ENCODE results near the gene C1QTNF8.
A peak's percentile ranks its signal among the peaks of the same experiment; 100 is the strongest.

Gene C1QTNF8

GRCh38 chr16:1109648-1110047 is 13.6 kb upstream of the C1QTNF8 start:
- no peak for DNase-seq (ENCODE audit: low read depth, low spot score)

- peak; percentile 82 for DNase-seq (ENCODE audit: low read depth, low spot score)
These were observed 12.5 kb upstream of the C1QTNF8 start for GRCh38 chr16:1108299-1109252.

GRCh38 chr16:1107731-1108130 is 11.7 kb upstream of the C1QTNF8 start:
- DNase-seq (ENCODE audit: low read depth, low spot score), result no peak

GRCh38 chr16:1107141-1107540 is 11.1 kb upstream of the C1QTNF8 start:
- DNase-seq (ENCODE audit: low read depth, low spot score), result no peak

DNA sequence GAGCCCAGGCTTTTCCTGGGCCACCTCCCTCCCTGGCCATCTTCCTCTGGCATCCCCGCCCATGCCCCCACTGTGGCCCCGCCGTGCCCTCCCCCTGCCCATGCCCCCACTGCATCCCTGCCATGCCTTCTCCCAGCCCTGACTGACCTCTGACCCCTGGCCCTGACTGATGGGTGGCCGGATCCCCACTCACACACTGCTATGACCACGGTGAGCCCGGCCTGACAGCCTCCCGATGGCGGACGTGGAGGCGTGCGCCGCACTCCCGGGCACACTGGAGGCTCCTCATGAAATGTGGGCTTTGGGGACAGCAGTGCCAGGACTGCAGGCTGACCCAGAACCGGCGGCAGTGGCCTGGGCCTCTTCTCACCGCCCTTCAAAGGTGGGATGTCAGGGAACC is 10.6 kb upstream of the C1QTNF8 start:
- DNase-seq (ENCODE audit: low read depth, low spot score), result no peak

GRCh38 chr16:1105888-1106620 is 10.0 kb upstream of the C1QTNF8 start:
- peak; percentile 84 for DNase-seq (ENCODE audit: low read depth, low spot score)

- no peak for DNase-seq (ENCODE audit: low read depth, low spot score)
These were observed 7.6 kb upstream of the C1QTNF8 start for GRCh38 chr16:1103636-1103980.

DNA sequence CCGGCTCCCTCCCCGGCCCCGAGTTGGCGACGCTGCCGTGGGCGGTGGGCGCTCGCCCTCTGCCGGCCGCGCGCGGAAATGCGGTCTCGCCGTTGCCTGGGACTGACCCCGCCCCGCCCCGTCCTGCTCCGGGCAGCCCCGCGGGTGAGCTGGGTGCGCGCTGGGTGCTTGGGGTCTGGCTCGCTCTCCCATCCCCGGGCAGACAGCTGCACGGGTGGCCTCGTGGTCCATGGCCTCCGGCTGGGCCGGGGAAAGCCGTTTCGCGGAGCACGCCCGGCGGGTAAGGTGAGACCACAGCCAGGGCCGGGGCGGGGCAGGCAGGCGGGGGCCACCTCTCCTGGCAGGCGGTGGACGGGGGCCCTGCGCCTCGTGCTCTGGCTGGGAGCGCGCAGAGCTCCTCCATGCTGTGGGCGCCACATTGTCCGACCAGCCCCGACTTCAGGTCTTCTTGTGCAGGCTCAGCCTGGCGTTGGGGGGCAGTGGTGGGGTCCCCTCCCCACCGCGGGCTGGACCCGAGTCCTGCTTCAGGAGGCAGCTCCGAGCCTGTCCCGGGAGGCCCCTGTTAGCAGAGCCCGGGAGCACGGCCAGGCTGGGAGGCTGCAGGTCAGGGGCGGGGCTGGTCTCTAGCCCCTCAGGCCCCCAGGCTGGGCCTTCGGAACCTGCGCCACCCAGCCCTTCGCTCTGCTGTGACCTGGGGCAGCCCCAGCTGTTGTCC is 7.0 kb upstream of the C1QTNF8 start:
- peak; percentile 71 for DNase-seq (ENCODE audit: low read depth, low spot score)

DNA sequence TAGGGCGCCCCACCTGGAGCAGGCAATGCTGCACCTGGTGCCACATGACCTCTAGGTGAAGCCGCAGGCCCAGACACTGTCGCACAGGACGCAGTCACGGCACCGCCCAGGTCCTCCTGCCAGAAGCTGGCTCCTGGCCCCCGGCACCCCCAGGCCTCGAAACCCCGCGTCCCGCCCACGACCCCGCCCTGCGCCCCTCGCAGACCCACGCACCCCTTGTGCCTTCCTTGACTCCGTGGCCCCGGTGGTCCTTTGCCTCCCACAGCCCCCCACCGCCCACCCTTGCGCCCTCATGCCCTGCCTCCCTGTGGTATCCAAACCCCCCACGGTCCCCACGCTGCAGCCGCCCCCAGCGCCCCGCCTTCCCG is 6.3 kb upstream of the C1QTNF8 start:
- no peak for DNase-seq (ENCODE audit: low read depth, low spot score)

DNA sequence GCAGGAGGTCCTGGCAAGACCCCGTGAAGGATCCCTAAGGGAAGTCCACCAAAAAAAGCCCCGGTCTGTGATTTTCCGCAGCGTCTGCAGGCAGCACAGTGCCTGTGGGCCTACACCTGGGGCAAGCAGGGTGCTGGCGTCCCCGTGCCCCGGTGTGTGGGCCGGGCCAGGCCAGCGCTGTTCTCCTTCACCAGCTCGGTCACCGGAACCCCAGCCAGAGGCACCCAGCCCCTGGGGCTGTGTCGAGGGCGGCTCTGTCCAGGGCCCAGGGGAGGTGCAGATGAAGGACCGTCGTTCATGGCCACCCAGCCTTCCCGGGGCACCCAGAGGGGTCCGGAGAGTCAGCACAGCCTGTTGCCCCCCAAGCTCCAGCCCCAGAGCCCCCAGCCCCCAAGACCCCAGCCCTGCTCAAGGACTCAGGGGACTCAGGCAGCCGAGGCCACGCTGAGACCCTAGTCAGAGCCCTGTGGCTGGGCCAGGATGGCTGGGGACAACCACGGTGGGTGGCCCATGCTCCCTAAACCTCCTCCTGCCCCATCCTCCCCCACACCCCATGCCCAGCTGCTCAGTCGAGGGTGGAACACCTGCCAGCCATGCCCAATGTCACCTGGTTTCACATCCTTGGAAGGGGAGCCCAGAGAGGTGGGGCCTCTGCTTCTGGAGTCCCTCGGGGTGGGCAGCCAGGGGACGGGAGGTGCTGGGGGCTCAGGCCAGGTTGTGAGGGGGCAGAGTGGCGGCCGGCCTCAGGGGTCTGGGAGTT is 5.7 kb upstream of the C1QTNF8 start:
- DNase-seq (ENCODE audit: low read depth, low spot score), result no peak

DNA sequence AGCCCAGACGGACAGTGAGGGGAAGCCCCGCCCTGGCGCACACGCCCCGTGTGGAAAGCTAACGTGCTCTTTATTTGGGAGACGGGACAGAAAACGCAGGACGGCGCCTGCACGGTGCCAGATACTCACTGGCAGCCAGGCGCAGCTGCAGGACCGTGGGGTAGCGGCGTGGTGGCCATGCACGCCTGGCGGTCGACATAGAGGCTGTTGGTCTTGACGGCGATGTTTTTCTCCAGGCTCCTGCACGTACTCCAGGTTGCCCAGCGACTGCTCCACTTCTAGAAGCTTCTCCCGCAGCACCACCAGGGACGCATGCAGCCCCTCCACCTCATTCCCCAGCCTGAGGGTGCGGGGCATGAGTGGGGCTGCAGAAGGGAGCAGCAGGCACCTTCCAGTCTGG is 5.1 kb upstream of the C1QTNF8 start:
- DNase-seq (ENCODE audit: low read depth, low spot score), result no peak

DNA sequence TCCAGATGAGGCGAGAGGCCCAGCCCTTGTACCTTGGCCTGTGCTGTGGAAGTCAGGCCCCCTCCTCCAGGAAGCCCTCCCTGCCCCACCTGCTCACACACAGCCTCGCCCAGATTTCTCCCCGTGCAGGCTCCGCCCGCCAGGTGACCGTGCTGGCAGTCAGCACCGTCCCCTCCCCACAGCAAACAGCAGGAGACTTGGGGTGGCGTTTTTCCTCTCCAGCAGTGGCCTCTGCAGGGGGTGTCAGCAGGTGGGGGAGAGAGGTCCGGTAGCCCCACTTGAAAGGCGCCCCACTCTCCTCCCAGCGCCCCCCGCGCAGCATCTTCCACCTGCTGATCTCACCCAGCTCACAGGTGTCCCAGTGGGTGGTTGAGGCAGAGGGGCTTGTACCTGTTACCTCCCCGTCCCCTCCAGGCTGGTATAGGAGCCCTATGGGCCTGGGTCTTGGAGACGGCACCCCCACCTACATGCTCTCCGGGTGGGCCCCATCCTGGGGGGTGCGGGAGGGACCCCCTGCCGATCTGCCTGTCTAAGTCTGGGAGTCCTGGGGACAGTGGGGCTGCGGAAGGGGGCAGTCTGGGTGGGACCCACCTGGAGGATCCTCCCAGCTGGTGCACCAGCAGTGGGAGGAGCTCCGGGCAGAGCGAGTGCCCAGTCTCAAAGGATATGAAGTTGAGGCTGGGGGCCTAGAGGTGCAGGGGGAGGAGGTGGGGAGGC is 4.2 kb upstream of the C1QTNF8 start:
- no peak for DNase-seq (ENCODE audit: low read depth, low spot score)

DNA sequence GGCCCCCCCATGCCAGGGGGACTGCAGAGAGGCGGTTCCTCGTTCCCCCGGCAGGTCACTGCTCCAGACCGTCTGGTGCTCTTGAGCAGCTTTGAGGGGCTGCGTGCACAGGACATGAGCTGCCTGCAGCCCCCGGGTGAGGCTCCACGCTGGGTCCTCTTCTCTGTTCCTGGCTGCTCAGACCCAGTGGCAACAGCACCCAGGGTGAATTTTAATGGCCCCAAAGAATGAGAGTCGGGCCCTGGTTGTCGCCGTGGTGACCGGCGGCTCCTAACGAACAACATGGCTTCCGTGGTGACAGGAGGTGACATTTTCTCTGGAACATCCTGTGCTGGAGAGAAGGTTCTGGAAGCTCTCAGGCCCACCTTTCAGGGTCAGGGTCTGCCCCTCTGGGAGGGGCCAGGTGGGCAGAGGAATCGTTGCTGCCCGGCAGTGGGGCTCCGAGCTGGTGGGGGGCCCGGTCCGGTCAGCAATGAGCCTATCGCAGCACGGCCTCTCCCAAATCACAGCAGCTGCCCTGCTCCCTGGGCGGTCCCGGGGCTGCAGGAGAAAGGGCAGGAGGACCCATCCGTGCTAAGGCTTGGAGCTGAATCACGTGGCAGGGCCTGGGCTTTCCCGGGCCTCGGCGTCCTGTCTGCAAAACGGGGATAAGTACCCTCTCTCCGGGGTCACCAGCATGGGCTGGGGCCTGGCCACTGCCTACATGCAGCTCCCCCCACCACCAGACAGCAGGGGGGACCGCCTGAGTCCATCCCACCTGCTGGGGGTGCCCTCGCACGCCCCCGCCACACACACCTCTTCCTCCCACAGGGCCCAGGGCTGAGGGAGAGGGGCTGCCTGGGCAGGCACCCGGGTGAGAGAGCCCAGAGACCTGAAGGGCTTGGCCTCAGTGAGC is 3.4 kb upstream of the C1QTNF8 start:
- DNase-seq (ENCODE audit: low read depth, low spot score), result no peak

DNA sequence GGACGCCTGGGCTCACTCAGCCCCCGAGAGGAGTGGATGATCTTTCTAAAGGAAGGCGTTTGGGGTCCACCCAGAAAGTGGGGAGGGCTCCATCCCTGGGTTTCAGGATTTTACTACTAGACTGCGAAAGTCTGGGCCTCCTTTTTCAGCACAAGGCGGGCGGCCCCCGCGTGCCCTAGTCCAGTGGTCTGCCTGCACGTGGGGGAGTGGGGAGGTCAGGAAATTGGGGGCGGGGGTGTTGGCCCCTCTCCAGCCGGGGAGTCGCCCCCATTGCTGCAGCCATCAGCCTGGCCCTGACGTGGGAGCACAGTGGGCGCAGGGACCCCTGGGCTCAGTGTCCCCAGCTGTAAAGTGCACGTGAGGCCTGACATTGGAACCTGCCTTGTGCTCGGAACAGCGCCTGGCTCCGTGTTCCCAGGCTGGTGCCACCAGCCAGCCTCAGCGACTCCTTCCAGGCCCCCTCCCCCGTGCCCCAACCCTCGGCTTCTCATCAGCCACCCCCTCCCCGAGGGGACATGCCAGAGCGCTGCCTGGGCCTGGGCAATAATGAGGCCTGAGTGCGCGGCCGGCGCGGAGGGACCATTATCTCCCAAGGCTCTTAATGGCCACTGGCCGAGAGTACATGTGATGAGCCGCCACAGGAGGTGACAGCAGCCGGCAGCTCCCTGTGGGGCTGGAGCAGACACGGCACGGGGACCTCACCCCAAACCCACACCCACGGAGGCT is 2.4 kb upstream of the C1QTNF8 start:
- DNase-seq (ENCODE audit: low read depth, low spot score), result no peak

DNA sequence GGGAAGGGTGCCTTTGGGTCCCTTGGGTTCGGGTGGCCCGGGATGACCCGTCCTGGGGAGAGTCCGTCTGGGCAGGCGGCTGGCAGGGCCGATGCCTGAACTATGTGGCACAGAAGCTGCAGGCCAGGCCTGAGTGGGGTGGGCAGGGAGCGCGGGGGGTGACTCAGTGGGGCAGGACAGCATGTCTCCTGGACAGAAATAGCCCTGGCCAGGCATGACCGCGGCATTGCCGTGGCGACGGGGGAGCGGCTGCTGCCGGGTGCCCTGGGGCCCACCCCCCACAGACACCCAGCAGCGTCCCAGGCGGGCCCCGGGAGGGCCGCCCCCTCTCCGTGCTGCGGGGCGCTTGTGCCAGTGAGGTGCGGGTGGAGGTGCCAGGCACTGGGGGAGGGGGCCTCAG is 1.8 kb upstream of the C1QTNF8 start:
- peak; percentile 52 for DNase-seq (ENCODE audit: low read depth, low spot score)

GRCh38 chr16:1097156-1097555 is 1.1 kb upstream of the C1QTNF8 start:
- no peak for DNase-seq (ENCODE audit: low read depth, low spot score)

DNA sequence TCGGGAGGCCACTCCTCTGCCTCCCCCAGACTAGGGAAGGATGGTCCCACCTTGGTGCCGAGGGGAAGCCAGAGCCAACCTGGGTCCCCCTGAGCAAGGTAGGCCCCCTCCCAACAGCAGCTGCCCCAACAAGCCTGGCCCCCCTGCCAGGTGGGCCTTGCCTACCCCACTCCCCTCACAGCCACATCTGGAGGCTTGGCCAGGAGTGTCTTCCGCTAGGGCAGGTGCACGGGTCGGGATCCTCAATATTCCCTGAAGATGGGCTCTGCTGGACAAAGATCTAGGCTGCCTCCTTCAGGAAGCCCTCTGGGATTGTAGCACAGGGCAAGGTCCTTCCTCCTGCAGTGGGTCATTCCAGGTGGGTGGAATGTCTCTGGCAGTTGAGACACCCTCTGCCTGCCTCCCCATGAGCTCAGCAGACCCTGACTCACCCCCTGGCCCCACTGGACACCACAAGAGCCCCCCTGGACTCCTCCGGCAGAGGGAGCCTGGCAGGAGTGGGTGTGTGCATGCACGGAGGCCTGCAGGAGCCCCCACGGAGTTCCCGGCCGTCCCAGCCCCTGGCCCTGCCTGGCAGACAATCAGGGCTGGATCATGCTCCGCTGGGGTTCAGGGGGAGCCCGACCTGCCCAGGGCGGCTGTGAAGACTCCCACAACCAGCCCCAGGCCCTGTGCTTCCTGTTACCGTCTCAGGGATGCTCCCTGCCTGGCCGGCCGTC is 435 bp downstream of the C1QTNF8 start:
- no peak for DNase-seq (ENCODE audit: low read depth, low spot score)

GRCh38 chr16:1094601-1095449 is 1.2 kb downstream of the C1QTNF8 start:
- DNase-seq (ENCODE audit: low read depth, low spot score), result no peak

All from astrocyte of the hippocampus (primary cell).